GM12864 (cell line): Measurements from ENCODE around the gene SMIM36.
"Not testable (repeated sequence)": the region's sequence is repeated elsewhere in the genome, so short reads cannot be mapped to it uniquely, and the experiment has no call there.

ENCODE experiments used
- DNase-seq: peaks from one replicate; pipeline ENCODE4 v3.0.0-alpha.2; 2011; ENCODE audit warnings: low read depth
- H3K4me3 ChIP-seq: 2 replicates; pipeline ENCODE4 v1.5.1; 2011; ENCODE audit warnings: mild to moderate bottlenecking, low read depth, low read length, control low read depth
- TF ChIP-seq, protein P1 (sequence below): IDR thresholded peaks from 2 replicates; pipeline ENCODE4 v1.5.1; 2011; ENCODE audit warnings: low read depth, mild to moderate bottlenecking, moderate library complexity, low read length, control low read depth, inconsistent platforms; ENCODE audit errors: missing control alignments

Gene SMIM36

DNA sequence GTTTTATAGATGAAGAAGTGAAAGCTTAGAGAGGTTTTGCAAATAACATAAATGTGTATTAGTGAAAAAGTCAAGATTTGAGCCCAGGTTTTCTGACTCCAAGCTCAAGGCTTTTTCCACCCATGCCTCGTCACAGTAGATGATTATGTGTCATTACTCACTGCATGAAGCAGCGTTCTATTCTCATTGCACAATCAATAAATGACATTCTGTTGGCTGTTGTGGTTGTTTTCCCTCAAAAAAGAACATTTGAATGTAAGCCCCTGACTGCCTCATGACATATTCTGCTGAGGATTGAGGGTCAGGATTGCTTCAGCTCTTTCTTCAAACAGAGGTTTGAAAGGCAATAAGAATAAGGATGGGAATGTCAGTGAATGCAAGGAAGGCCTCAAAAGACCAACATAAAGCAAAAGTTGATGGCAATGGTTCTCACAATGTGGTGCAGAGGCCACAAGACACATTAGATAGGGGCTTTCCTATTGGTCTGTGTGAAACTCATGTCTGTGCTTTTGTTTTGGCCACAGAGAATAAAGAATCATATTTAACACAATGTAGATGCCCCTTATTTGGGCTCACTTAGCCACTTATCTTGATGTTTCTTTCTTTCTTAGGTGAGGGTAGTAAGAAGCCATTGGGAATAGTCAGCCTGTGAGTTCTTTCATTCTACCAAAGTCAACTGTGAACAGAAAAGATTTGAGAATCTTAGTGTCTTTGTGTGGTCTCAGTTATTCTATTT, 84.2 kb downstream of the SMIM36 start:
- TF ChIP-seq, protein P1, sequence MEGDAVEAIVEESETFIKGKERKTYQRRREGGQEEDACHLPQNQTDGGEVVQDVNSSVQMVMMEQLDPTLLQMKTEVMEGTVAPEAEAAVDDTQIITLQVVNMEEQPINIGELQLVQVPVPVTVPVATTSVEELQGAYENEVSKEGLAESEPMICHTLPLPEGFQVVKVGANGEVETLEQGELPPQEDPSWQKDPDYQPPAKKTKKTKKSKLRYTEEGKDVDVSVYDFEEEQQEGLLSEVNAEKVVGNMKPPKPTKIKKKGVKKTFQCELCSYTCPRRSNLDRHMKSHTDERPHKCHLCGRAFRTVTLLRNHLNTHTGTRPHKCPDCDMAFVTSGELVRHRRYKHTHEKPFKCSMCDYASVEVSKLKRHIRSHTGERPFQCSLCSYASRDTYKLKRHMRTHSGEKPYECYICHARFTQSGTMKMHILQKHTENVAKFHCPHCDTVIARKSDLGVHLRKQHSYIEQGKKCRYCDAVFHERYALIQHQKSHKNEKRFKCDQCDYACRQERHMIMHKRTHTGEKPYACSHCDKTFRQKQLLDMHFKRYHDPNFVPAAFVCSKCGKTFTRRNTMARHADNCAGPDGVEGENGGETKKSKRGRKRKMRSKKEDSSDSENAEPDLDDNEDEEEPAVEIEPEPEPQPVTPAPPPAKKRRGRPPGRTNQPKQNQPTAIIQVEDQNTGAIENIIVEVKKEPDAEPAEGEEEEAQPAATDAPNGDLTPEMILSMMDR, result no peak
- DNase-seq, result no peak
- H3K4me3 ChIP-seq, result no peak overlapping the region

DNA sequence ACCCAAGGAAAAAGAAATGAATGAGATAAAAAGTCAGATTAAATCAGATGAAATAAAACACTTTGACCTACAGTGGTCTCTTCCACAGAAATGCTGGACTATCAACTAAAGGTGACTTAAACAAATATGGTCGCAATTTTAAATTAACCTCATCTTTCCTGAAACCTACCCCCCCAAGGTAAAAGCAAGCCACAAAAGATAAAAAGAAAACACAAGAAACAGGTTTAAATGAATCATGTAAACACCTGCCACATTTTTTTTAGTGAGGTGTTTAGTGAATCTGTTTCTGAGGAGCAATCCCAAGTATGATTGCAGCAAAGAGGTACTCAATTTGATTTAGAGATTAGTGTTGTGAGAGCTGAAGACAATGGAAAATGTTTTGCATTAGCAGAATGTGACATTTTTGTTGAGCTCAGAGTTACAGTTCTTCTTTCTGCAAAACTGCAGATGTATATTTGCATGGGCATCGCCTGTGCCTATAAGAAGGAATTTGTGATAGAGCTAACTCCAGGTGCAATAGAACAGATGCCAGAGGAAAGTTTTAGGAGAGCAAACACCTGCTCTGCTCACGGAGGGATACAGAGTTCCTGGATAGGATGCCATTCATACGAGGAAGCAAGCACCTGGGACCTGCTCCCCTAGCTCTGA, 86.2 kb downstream of the SMIM36 start:
- peak overlapping the region; percentile 0; the same call in 1 of the 2 replicates for H3K4me3 ChIP-seq
- no peak for DNase-seq
- TF ChIP-seq, protein P1, result no peak

DNA sequence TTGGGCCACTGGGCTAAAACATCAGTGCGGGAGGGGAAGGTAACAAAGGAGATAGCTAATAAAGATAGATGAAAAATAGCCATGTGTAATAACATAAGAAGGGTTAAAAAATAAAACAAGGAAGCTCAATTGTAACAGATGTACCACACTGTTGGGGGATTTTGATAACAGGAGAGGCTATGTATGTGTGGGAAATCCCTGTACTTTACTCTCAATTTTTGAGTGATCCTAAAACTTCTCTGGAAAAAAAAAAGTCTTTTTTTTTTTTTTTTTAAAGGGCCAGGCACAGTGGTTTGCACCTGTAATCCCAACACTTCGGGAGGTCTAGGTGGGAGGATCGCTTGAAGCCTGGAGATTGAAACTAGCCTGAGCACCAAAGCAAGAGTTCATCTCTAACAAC, 87.7 kb downstream of the SMIM36 start:
- H3K4me3 ChIP-seq, result peak overlapping the region; percentile 25; the same call in 1 of the 2 replicates
- TF ChIP-seq, protein P1, result no peak
- no peak for DNase-seq

DNA sequence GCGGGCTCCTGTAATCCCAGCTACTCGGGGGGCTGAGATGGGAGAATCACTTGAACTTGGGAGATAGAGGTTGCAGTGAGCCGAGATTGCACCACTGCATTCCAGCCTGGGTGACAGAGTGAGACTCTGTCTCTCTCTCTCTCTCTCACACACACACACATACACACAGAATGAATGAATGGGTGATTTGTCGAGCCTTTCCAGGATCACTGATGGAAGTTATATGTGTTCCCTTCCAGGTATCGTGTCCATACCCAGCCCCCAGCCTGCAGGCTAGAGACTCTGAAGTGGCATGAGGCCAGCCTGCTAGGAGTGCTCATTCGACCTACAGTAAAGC, 88.5 kb downstream of the SMIM36 start:
- peak overlapping the region; percentile 25 for H3K4me3 ChIP-seq
- not testable (repeated sequence) for DNase-seq

GRCh38 chr17:55421179-55421934, 89.9 kb downstream of the SMIM36 start, which contains the start of gene MMD:
TSS of gene MMD (minus strand) at chr17:55421835. CDS start at chr17:55421695, 140 bp downstream.
- TF ChIP-seq, protein P1, result no peak
- DNase-seq, result no peak
- peak within 1 kb of the TSS; percentile 99 for H3K4me3 ChIP-seq

- no peak for DNase-seq
- peak overlapping the region; percentile 99 for H3K4me3 ChIP-seq
- TF ChIP-seq, protein P1, result no peak
These were observed 90.5 kb downstream of the SMIM36 start for GRCh38 chr17:55420776-55421178.

- peak; percentile 52 for DNase-seq
- peak overlapping the region; percentile 99 for H3K4me3 ChIP-seq
- TF ChIP-seq, protein P1, result no peak
These were observed 91.0 kb downstream of the SMIM36 start for GRCh38 chr17:55420067-55420775.
